HL-60 (cell line): ENCODE measurements around the gene DLEC1.

Experiments
- DNase-seq, 2 experiments: peaks; one replicate each; pipeline ENCODE4 v3.0.0-alpha.2; 2010 to 2020; ENCODE audit warnings: low read depth in 1 of 2, low spot score in 1 of 2
- H3K27ac ChIP-seq: fragments of 250-450 bp; sonication (Bioruptor Pico); replicated peaks from 2 replicates; pipeline ENCODE4 v1.5.1; 2020; ENCODE audit warnings: mild to moderate bottlenecking, moderate library complexity
- H3K27me3 ChIP-seq: fragments of 250-450 bp; sonication (Bioruptor Pico); 2 replicates; pipeline ENCODE4 v1.5.1; 2021; ENCODE audit warnings: mild to moderate bottlenecking, moderate library complexity; ENCODE audit not compliant: insufficient read depth, poor library complexity, severe bottlenecking
- H3K4me3 ChIP-seq: replicated peaks from 2 replicates; pipeline ENCODE4 v1.5.1; 2011; ENCODE audit warnings: mild to moderate bottlenecking, control low read depth, low read length; ENCODE audit not compliant: insufficient read depth
- GABPA ChIP-seq: IDR thresholded peaks from 2 replicates; pipeline ENCODE4 v1.6.1; 2012; ENCODE audit warnings: low read depth
- POLR2AphosphoS5 ChIP-seq: IDR thresholded peaks from 2 replicates; pipeline ENCODE4 v1.6.1; 2012; ENCODE audit warnings: low read depth
- SPI1 ChIP-seq: IDR thresholded peaks from 2 replicates; pipeline ENCODE4 v1.6.1; 2012; ENCODE audit warnings: low read depth, mild to moderate bottlenecking, borderline replicate concordance
- TF ChIP-seq, protein P1 (sequence below): IDR thresholded peaks from 2 replicates; pipeline ENCODE4 v1.6.1; 2012; ENCODE audit warnings: low read depth; ENCODE audit not compliant: insufficient replicate concordance
- TF ChIP-seq, protein P2 (sequence below): IDR thresholded peaks from one replicate; pipeline ENCODE4 v1.5.1; 2011; ENCODE audit warnings: low read length, control low read depth, inconsistent platforms; ENCODE audit not compliant: insufficient read depth

DLEC1 gene

DNA sequence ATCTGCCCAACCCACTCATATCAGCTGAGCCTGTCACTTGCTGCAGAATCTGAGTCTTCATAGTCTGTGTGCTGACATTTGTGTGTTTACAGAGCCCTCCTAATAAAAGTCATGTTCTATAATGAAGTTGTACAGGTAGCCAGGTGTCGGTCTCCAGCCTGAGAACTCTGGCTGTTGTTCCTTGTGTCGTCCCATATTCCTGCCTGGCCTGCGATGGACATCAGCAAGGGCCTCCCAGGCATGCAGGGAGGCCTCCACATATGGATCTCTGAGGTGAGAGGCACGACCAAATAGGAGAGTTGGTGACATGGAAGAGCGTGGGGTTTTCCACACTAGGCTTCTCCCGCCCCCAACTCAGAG is 45.6 kb upstream of the DLEC1 start:
- peak overlapping the region; percentile 84 for H3K27ac ChIP-seq
- H3K27me3 ChIP-seq, result no peaks in the 10 kb centered on the region
- DNase-seq, result no peak
- peak overlapping the region; percentile 49; the same call in 1 of the 2 replicates for H3K4me3 ChIP-seq
- TF ChIP-seq POLR2AphosphoS5 (no peak), SPI1 (no peak), GABPA (no peak)

DNA sequence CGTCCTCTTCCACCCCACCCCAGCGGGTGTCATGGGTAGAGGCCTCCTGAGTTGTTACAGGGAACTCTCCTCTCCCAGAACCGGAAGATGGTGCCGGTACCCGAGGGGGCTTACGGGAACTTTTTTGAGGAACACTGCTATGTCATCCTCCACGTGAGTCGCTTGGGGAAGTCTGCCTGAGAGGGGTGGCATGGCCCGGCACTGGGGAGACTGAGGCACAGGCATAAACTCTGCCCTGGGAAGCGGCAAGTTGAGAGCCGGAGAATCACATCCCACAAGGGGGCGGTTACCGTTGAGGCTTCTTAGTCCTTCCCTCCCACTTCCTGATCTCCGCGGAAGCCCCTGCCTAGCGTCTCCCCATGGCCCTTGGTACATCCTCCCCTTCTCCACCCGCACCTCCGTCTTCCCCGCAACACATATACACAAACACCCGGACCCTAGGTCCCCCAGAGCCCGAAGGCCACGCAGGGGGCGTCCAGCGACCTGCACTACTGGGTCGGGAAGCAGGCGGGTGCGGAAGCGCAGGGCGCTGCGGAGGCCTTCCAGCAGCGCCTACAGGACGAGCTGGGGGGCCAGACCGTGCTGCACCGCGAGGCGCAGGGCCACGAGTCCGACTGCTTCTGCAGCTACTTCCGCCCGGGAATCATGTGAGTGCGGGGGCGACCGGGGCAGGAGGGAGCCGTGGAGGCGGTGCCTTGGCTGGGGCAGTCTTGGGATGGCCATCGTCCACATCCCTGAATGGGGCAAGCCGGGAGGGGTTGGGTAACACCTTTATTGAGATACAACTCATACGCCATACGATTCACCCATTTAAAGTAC is 45.0 kb upstream of the DLEC1 start:
- no peaks in the 10 kb centered on the region for H3K27me3 ChIP-seq
- peak overlapping the region; percentile 84 for H3K27ac ChIP-seq
- peak overlapping the region; percentile 49 for H3K4me3 ChIP-seq
- TF ChIP-seq, protein P1, sequence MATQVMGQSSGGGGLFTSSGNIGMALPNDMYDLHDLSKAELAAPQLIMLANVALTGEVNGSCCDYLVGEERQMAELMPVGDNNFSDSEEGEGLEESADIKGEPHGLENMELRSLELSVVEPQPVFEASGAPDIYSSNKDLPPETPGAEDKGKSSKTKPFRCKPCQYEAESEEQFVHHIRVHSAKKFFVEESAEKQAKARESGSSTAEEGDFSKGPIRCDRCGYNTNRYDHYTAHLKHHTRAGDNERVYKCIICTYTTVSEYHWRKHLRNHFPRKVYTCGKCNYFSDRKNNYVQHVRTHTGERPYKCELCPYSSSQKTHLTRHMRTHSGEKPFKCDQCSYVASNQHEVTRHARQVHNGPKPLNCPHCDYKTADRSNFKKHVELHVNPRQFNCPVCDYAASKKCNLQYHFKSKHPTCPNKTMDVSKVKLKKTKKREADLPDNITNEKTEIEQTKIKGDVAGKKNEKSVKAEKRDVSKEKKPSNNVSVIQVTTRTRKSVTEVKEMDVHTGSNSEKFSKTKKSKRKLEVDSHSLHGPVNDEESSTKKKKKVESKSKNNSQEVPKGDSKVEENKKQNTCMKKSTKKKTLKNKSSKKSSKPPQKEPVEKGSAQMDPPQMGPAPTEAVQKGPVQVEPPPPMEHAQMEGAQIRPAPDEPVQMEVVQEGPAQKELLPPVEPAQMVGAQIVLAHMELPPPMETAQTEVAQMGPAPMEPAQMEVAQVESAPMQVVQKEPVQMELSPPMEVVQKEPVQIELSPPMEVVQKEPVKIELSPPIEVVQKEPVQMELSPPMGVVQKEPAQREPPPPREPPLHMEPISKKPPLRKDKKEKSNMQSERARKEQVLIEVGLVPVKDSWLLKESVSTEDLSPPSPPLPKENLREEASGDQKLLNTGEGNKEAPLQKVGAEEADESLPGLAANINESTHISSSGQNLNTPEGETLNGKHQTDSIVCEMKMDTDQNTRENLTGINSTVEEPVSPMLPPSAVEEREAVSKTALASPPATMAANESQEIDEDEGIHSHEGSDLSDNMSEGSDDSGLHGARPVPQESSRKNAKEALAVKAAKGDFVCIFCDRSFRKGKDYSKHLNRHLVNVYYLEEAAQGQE, result peak; percentile 69
- TF ChIP-seq GABPA, result peak; percentile 79
- TF ChIP-seq, protein P2, sequence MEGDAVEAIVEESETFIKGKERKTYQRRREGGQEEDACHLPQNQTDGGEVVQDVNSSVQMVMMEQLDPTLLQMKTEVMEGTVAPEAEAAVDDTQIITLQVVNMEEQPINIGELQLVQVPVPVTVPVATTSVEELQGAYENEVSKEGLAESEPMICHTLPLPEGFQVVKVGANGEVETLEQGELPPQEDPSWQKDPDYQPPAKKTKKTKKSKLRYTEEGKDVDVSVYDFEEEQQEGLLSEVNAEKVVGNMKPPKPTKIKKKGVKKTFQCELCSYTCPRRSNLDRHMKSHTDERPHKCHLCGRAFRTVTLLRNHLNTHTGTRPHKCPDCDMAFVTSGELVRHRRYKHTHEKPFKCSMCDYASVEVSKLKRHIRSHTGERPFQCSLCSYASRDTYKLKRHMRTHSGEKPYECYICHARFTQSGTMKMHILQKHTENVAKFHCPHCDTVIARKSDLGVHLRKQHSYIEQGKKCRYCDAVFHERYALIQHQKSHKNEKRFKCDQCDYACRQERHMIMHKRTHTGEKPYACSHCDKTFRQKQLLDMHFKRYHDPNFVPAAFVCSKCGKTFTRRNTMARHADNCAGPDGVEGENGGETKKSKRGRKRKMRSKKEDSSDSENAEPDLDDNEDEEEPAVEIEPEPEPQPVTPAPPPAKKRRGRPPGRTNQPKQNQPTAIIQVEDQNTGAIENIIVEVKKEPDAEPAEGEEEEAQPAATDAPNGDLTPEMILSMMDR, result no peak
- peak; percentile 92 for TF ChIP-seq POLR2AphosphoS5
- peak; percentile 40; the same call in 1 of the 2 replicates for TF ChIP-seq SPI1
- peak; percentile 79 to 84 for DNase-seq

DNA sequence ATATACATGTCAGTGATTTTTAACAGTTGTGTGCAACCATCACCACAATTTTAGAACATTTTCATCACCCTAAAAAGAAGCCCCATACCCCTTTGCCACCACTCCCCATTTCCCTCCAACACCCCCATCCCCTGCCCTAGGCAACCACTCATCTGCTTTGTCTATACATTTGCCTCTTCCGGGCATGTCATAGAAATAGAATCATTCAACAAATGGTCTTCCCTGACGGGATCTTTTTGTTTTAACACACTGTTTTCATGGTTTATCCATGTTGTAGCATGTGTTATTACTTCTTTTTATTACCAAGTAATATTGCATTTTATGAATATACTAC is 44.4 kb upstream of the DLEC1 start:
- H3K27ac ChIP-seq, result peak overlapping the region; percentile 84
- no peaks in the 10 kb centered on the region for H3K27me3 ChIP-seq
- TF ChIP-seq, protein P1, result no peak
- no peak for DNase-seq
- peak overlapping the region; percentile 49 for H3K4me3 ChIP-seq

DNA sequence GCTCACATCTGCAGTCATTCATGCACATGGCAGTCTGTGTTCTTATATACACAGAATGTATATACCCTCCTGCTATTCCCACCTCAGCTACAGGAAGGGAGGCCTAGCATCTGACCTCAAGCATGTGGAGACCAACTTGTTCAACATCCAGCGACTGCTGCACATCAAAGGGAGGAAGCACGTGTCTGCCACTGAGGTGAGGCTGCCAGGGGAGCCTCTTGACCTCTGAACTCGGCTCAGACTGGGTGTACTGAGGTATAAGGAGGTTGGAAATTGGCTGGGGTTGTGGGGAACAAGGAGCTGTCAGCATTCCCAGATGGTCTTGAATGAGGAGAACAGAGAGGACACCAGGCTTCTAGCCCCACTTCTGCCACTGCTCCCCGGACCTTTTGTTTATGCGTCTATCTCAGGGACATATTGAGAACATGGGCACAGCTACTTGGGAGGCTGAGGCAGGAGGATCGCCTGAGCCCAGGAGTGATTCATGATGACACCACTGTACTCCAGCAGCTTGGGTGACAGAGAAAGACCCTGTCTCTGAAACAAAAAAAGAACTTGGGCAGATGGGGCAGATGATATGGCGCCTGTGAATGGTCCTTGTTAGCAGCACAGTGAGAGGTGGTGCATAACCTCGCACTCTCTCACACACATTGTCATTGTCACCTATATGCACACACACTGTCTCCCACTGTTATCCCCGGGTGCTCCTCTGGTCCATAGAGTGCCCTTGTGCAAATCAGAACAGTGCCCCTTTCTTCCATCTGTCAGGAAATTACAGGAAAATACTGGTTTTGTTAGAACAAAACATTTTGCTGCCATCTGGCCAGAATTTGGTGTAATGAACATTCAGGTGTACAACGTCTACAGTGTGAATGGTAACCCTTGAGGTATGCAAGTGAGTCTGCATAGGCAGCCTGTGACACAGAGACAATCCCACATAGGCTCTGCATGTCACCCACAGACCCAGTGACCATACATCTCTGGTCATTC is 43.1 kb upstream of the DLEC1 start:
- no peak overlapping the region for H3K4me3 ChIP-seq
- TF ChIP-seq, protein P1, result no peak
- TF ChIP-seq GABPA, result no peak
- TF ChIP-seq SPI1, result no peak
- TF ChIP-seq, protein P2, result no peak
- no peak for TF ChIP-seq POLR2AphosphoS5
- DNase-seq, result no peak
- H3K27me3 ChIP-seq, result no peaks in the 10 kb centered on the region
- peak overlapping the region; percentile 10; the same call in 1 of the 2 replicates for H3K27ac ChIP-seq
